Measurements from ENCODE around the gene AKNAD1. TPM values are rescaled to one million over a fixed set of nuclear protein-coding genes. Genes with fewer than 3 reads are reported as not detected.
"Not testable (repeated sequence)": the region's sequence is repeated elsewhere in the genome, so short reads cannot be mapped to it uniquely, and the experiment has no call there.

Gene AKNAD1
- total RNA-seq, 3 donors from 2014 or later, result 0.60 TPM; not detected in 2

GRCh38 chr1:108892356-108893140 is 35.7 kb upstream of the AKNAD1 start:
- ATAC-seq (no peak), DNase-seq (no peak)
- H3K36me3 ChIP-seq (ENCODE audit: low read depth), result no peaks in the 10 kb centered on the region
- H3K4me1 ChIP-seq (ENCODE audit: low read depth), result no peaks in the 10 kb centered on the region
- TF ChIP-seq CTCF (IDR thresholded peaks at IDR 0.05), result no peak
- intact Hi-C loops (cut with DNase I, micrococcal nuclease), result no loop called here
- H3K4me3 ChIP-seq, result no peak overlapping the region
- H3K9me3 ChIP-seq, result no peaks in the 10 kb centered on the region

- H3K9me3 ChIP-seq, result no peaks in the 10 kb centered on the region
- ATAC-seq (peak; percentile 80), DNase-seq (no peak)
- H3K36me3 ChIP-seq (ENCODE audit: low read depth), result no peaks in the 10 kb centered on the region
- no peak overlapping the region for H3K4me3 ChIP-seq
- TF ChIP-seq CTCF (IDR thresholded peaks at IDR 0.05), result no peak
- intact Hi-C loops (cut with DNase I, micrococcal nuclease), result no loop called here
- no peaks in the 10 kb centered on the region for H3K4me1 ChIP-seq (ENCODE audit: low read depth)
Observed at GRCh38 chr1:108889706-108890384, 33.0 kb upstream of the AKNAD1 start.

- H3K4me3 ChIP-seq; H3K36me3 ChIP-seq (ENCODE audit: low read depth); DNase-seq; intact Hi-C loops (cut with DNase I, micrococcal nuclease); H3K9me3 ChIP-seq; H3K4me1 ChIP-seq (ENCODE audit: low read depth); ATAC-seq: not testable (repeated sequence)
Observed at GRCh38 chr1:108889006-108889645, 32.2 kb upstream of the AKNAD1 start.

- H3K36me3 ChIP-seq (ENCODE audit: low read depth), result no peaks in the 10 kb centered on the region
- intact Hi-C loops (cut with DNase I, micrococcal nuclease), result no loop called here
- TF ChIP-seq CTCF (IDR thresholded peaks at IDR 0.05), result no peak
- H3K4me1 ChIP-seq (ENCODE audit: low read depth), result no peaks in the 10 kb centered on the region
- no peaks in the 10 kb centered on the region for H3K9me3 ChIP-seq
- DNase-seq (no peak), ATAC-seq (no peak)
- no peak overlapping the region for H3K4me3 ChIP-seq
Observed at GRCh38 chr1:108886292-108886691, 29.4 kb upstream of the AKNAD1 start.

GRCh38 chr1:108884968-108885367 is 28.1 kb upstream of the AKNAD1 start:
- intact Hi-C loops (cut with DNase I, micrococcal nuclease), result no loop called here
- ATAC-seq (no peak), DNase-seq (no peak)

More at GRCh38 chr1:108884968-108885367, 28.1 kb upstream of the AKNAD1 start:
- no peaks in the 10 kb centered on the region for H3K9me3 ChIP-seq
- no peaks in the 10 kb centered on the region for H3K36me3 ChIP-seq (ENCODE audit: low read depth)
- H3K4me1 ChIP-seq (ENCODE audit: low read depth), result no peaks in the 10 kb centered on the region
- no peak for TF ChIP-seq CTCF (IDR thresholded peaks at IDR 0.05)
- H3K4me3 ChIP-seq, result no peak overlapping the region
